Fibroblast of skin of scalp (primary cell): ENCODE data around the gene GALNT18.
A peak's percentile ranks its signal among the peaks of the same experiment; 100 is the strongest.

Experiments
- DNase-seq: peaks from one replicate; pipeline ENCODE4 v3.0.0-alpha.2; 2013

The GALNT18 gene

DNA sequence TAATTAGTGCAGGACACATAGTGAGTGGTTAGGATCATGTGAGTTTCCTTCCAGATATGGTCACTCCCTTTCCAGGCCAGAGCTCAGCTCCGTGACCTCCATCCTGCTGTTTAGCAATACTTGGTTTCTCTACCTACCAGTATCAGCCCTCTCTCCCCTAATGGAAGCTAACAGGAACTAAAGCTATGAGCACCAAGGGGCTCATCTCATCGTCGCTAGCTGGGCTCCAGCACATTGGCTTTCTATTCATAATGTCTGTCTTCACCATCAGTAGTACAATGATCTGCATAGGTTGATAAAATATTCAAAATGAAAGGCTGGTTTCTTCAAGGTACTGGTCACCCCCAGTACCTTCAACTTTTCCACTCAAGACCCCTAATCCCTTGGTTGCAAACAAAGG, 2.4 kb upstream of the GALNT18 start:
- no peak for DNase-seq

DNA sequence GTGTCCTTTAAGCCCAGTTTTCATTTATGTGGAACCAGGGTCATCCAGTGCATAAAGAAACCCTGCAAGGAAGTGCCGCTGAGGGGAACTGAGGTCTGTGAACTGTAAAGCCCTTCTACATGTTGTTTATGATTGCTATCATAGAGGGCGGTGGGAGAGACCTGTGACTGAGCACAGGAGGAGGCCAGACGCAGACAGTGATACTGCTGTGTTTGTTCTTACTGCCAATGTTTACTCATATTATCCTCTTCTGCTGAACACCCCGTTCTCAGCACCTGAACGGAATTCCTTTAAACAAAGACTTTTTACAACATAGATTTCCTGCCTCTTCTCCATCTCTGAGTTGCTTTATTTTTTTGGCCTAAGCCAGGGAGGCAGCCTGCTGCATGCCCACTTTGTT, 967 bp upstream of the GALNT18 start:
- DNase-seq: no peak

DNA sequence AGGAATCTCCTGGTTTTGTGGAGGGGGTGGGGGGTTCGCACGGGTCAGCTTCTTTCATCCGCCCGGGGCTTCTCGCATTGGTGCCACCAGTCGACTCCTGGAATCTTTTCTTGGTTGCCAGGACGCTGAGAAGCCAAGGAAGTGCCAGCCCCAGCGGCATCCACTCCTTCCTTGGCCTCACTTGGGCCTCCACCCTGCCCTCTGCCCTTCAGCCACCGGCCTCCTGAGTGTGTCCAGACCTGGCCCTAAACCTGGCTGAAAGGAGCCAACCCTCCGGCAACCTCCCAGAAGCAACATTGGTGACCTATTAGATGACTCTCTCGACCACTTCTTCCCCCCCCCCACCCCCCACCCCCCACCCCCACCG, 518 bp upstream of the GALNT18 start:
- no peak for DNase-seq

DNA sequence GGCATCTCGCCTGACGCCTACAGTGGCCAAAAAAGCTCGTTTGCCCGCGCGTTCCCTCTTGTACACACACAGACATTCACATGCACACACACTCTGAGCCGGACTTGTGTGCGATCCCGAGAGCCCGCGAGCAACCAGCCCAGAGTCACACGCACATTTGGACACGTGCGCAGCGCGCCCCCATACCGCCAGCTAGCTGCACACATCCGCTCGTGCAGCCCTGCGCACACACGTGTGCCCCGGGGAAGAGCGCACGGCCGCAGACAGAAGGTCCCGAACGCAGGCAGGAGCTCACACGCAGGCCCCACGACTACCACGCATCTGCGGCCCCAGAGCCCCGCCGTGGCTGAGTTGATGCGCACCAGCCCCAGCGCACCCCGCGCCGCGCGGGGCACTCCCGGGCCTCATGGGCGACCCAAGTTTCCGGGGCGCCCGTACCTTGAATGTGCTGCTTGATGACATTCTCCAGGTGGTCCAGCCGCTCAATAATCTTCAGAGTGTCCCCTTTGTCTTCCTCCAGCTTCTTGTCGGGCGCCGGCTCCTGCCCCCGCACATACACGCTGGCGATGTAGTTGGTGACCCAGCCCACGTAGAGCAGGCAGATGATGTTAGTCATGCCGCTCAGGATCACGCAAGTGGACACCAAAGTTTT, 758 bp downstream of the GALNT18 start:
- DNase-seq: peak; percentile 17

DNA sequence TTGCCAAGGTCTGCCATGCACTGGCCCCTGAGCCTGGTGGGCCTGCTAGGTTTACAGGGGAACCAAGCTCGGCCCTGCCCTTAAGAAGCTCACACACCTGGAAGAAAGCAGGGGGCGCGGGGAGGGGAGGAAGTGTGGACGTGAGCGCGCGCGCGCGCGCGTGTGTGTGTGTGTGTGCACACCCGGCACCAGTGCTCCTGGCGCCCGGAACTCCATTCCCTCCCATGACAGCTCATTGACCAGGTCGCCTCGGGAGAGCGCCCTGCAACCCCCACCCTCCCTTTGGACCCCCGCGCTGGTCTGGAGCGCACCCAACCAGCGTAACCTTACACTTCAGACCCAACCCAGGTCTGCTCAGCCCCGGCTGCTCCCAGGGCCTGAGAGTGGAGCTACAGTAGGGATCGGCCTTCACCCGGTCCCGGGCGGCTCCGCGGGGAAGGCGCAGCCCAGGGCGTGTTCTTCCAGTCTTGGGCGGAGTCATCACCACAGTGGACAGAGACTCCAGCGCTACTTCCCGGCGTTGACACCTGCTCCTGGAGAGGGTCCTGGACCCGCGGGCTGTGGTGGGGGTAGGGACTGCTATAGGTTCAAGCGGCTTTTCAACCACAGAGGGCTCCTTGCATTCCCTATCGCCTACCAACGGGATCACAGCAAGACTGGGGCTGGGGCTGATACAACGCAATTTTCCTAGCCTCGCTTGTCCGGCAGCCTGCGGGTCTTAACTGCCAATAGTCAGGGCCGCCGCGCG, 1.5 kb downstream of the GALNT18 start:
- DNase-seq: no peak

DNA sequence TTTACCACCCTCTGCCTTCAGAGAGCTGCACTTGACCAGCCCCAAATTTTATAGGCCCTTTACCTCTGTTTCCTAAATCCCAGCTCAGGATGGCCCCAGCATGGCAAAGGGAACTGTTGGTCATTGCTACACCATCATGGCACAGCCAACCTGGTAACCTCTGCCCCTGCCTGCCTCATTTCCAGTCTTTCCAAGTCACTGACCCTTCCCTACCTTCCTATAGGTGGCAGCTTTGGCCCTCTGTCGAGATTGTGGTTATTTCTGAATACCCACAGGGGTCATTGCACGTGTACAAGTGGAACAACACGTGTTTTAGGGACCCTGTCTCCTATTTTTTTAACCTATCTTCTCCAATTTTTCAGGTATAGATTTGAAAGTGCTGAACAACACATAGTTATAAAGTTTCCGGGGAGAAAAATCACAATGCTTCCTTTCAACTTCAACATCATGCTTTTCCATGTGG, 2.8 kb downstream of the GALNT18 start:
- no peak for DNase-seq

DNA sequence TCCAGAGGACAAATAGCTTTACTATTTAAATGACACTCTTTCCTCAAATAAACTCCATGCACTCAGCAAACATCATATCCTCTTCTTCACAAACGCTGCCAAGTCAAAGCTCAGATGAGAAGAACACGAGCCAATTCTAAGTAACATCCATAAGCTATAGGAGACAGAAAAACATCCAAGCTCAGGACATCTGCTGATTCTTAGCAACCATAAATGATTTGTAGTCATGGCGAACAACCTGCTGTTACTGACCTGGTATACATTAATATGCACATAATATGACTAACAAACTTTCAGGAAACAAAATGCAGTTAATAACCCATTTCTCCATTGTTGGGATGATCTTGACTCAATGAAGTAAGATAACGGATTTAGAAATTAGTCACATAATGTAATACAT, 6.7 kb downstream of the GALNT18 start:
- no peak for DNase-seq

DNA sequence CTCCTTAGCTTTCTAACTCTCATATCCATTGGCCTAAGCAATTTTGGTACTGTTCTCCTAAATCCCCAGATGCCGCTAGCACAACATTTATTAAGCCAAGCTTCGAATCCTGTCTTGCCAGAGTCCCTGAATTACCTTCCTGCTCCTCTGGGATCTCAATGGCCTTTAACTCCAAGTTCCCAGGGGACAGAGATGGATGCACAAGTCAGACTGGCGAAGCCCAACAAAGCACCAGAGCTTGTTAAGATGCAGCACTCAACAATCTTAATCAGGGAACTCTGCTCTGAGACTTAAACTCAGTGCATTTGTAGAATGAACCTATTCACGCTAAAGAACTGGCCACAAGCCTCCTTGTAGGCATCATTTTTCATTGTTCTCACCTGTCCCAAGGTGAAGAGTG, 9.4 kb downstream of the GALNT18 start:
- DNase-seq: no peak

DNA sequence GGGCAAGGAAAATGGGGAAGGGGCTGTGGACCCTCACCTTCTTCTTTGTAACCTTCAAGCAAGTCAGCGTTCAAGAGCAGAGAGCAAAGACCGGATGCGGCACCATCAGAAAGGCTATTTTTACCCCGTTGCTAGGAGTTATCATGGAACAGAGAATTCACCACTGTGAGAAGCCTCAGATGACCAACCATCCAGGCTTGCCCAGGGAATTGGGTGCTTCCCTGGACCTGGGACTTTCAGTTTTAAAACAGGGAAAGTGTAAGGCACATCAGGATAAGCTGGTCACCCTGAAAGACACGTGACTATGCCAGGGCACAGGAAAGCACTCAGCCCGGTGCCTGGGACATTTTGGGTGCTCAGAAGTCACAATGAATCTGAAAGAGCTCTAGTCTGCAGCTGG, 10.4 kb downstream of the GALNT18 start:
- no peak for DNase-seq

DNA sequence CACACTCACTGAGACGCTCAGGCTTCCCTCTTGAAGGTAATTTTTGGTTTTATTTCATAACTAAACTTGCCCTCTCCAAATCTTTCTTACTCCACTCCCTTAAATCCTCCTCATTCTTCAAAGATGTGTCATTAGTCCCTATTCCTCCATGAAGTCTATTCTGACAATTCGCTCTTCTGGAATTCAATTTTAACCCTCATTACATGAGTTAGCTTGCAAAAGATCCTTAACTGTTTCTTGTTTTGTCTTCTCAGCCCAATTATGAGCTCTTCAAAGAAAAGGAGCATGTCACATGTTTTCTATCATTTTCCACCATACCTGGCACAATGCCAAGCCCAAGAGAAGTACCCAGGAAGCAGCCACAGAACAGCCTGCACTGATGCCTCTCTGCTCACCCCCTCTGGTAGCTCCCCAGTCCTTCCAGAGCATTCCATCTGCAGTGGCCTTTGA, 13.0 kb downstream of the GALNT18 start:
- DNase-seq: peak; percentile 63

DNA sequence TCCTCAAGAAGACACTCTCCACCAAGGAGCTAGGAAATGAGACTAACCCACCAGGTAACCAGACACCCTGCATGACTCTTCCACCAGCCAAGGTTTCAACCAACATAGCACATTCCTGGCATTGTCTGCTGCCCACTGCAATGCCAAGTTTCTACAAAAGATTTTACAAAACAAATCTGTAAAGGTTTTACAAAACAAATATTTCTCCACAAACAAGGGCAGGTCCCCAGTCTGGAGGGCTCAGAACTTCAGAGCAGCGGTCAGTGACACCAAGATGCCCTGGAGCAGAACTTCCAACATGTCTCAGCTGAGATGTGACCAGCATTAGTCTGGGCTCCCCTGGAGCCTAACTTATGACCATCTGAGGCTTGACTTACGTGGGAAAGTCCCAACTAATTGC, 14.0 kb downstream of the GALNT18 start:
- DNase-seq: no peak

DNA sequence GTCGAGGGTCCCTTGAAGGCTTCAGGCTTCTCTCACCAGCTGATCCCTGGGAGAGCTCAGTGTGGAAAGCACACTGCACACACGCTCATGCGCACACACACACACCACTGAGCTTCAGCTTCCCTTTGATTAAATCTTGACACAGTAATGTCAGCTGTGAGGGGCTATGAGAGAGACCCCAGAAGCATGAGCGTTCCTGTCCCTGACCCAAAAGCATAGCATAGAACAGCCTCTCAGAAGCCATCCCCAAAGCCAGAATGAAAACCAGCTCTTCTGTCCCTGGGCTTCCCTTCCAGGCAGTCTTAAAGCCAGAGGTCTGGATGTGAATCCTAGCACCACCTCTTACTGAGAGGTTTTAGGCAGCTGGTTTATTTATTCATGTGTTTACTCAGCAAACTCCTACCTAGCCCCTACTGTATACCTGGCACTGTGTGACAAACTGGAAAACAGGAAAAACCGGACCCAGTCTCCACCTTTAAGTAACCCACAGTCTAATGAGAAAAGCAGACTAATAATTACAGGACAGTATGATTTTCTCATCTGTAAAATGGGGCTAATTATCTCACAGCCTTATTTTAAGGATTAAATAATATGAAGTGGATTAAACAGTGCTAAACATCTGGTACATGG, 15.9 kb downstream of the GALNT18 start:
- no peak for DNase-seq

DNA sequence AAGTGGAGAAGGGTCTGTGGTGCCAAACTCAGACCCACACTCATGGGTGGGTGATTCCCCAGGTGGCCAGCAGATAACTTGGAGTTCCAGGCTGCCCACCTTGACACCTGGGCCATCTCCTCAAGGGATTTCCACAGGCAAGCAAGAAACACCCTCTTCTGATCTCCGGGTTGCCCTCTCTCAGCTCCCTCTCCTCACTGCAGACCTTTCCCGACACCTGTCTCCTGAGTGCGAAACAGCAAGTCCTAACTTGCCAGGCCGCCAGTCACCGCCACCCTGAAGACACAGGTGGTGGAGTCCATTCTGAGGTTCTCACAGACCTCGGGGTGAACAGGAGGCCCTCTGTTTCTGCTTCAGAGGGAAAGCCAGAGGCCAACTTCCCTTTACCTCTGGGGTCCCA, 16.6 kb downstream of the GALNT18 start:
- no peak for DNase-seq

DNA sequence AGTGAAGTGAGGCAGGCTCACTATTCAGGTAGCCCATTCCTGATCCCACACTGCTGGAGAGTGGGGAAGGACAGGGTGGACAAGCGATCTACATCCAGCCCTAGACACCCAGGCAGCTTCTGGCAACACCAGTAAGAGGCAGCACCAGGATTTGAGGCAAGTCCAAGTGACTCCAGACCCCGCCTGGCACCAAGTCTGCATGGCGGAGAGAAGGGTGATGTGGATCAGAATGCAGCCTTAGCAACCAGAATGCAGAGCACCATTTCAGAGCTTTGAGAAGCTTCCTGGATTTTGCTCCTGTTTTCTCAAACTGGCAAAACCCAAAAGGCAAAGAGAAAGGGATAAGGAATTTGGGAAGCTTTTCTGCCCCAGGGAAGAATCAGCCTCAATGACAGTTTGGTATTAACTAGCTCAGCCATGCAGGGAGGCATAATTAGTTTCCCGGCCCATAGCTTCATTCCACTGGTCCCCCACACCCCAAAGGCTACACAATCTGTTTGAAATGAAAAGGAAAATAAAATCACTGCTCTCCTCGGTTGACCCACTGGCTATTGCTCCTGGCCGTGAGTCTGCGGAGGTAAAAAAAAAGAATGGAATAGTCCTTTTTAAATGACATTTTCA, 17.3 kb downstream of the GALNT18 start:
- no peak for DNase-seq

DNA sequence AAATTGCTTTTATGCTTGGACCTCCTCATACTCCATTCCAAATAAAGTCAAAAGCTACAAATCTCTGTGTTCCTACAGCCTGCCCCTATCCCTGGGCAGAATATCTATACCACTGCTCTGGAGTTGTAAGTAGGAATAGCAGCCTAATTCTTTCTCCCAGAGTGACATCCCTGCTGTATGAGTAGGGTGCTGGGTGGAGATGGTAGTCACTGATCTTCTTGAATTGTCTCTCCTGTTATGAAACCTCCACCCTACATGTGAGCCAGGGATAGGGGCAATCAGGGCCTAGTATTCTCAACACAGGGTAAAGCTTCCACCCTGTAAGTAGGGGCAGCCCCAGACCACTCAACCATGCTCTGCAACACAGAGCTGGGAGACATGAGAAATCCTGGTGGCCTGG, 19.8 kb downstream of the GALNT18 start:
- DNase-seq: no peak

DNA sequence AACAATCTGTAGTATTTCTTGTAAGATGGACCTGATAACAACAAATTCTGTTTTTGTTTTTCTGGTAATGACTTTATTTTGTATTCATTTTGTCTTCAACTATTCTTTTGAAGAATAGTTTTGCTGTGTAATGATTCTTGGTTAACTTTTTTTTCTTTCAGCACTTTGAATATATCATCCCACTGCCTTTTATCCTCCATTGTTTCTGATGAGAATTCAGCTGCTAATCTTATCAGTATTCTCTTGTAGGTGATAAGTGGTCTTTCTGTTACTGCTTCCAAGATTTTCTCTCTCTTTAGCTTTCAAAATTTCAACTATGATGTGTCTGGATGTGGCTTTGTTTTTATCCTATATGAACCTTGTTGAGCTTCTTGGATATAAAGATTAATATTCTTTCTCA, 21.5 kb downstream of the GALNT18 start:
- DNase-seq: no peak

DNA sequence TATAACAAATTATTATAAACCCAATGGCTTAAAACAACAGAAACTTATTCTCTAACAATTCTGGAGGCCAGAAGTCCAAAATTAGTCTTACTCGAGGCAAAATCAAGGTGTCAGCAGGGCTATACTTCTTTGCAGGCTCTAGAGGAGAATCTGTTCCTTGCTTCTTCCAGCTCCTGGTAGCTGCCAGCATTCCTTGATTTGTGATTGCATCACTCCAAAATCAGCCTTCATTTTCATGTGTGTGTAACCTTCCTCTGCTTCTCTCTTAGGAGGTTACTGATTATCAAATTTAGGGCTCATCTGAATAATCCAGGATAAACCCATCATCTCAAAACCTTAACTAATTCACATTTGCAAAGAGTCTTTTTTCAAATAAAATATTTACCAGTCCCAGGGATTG, 23.6 kb downstream of the GALNT18 start:
- DNase-seq: no peak

DNA sequence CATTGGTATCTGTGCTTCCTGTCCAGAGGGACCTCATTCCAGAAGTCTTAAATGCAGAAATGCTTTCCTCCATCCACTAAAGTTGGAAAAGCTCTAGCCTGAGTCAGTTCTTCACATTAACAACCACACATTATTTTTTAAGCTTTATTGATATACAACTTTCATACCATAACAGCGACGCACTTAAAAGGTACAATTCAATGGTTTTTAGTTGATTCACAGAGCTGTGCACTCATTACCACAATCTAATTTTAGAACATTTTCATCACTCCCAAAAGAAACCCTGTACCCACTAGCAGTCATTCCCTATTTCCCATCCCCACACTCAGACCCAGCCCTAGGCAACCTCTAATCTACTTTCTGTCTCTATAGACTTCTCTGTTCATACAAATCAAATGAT, 27.6 kb downstream of the GALNT18 start:
- DNase-seq: no peak

DNA sequence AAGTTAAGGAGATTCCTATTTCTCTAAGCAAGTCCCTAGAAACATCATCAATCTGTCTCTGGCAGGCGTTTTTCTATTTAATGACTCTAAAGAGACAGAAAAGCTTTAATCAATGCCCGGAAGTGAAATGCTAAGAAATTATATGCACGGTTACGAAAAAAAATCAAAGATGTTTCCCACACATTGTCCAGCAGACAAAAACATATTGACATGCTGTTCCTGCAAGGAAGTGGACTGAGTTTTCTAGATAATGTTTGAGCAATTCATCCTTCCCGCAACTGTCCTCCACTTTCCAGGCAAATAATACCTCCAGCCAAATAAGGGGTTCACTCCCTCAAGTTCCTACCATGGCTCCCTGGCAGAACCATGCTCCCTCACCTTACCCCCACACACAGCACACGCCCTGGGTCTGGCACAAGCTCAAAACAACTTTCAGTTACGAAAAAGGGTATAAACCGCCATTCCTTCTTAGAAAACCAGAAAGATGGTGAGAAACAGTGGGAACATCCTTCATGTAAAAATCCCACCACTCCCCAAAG, 29.6 kb downstream of the GALNT18 start:
- DNase-seq: no peak

DNA sequence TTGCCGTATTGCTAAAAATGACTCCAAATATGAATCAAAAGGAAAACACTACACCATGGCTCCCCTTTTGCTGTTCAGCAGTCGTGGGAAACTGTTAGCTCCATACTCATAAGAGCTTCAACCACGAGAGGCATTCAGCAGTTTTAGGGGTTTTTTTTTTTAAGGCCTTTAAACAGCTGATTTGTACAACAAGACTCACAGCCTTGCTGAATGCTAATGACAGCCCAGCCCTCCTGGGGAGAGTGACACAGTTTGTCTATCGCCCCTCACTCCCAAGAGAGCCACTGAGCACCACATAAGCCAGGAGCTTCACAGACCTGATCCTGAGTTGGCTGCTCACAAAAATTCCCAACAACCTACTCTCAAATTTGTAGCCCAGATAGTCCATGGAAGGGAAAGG, 32.4 kb downstream of the GALNT18 start:
- no peak for DNase-seq

DNA sequence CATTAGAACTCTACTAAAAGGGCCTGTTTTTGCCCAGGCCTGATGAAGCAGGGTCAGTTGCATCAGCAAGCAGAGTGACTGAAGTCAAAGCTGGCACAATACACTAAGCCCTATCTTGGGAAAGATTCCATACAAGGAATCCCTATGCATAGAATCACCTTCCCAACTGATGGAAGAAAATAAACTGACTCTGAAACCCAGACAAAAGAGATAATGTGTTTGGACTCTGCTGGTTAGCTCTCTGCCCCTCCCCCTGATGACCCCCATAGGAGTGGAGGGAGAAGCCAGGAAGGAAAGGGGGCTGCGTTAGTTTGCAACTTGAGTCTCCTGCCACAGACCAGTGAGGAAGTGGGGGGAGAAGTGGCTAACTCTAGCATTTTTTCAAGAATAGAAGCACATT, 32.9 kb downstream of the GALNT18 start:
- no peak for DNase-seq

DNA sequence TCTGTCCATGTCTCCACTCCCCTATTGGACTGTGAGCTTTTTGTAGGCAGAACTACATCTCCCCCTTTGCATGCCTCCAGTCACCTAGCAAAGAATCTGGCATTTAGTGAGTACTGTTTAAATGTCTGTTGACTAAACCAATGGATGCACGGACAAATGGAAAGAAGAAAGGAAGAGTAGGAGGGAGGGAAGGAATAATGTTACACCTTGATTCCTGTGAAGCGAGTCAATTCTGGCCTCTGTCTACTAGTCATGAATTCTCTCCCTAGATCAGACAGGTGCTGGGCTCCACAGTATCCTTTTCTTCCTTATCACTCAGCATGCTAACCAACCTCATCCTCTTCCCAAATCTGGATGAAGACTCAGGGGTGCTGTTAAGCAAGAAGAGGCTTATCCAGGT, 33.6 kb downstream of the GALNT18 start:
- DNase-seq: no peak

DNA sequence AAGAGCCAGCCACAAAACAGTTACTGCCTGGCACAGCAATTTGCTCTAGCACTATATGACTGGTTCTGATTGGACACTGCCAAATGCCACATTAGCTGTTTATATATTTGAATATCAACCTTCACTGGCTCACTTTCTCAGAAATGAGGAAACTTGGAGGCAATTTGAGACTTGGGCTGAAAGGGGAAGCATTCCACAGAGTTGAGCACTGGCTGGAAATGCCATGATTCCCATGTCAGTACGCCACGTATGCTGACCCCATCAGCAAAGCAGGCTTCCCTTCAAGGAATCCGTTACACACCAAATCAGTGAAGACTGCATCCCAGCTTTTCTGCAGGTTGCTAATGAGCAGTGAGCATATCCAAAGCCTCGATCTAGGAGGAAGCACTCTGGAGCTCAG, 34.7 kb downstream of the GALNT18 start:
- DNase-seq: peak; percentile 12
